NCI-H1417 treated with DMSO at 0.1 percent for 48 hours (cell line): ENCODE measurements around the gene SH3YL1.

Source experiments
- DNase-seq: peaks from one replicate; lab custom pipeline; 2025; lab: John Stamatoyannopoulos, UW

Gene SH3YL1

GRCh38 chr2:282371-283263, 18.8 kb upstream of the SH3YL1 start:
- DNase-seq = no peak

GRCh38 chr2:281381-281780, 17.5 kb upstream of the SH3YL1 start:
- no peak for DNase-seq

GRCh38 chr2:280650-281110, 16.8 kb upstream of the SH3YL1 start:
- no peak for DNase-seq

- no peak for DNase-seq
Observed at GRCh38 chr2:279956-280649, 16.3 kb upstream of the SH3YL1 start.

- no peak for DNase-seq
Observed at GRCh38 chr2:279366-279765, 15.5 kb upstream of the SH3YL1 start.

GRCh38 chr2:278927-279320, 15.1 kb upstream of the SH3YL1 start:
- no peak for DNase-seq

- DNase-seq = no peak
Observed at GRCh38 chr2:278312-278926, 14.6 kb upstream of the SH3YL1 start.

- DNase-seq = no peak
Observed at GRCh38 chr2:275466-275865, 11.6 kb upstream of the SH3YL1 start.

- no peak for DNase-seq
Observed at GRCh38 chr2:274503-274902, 10.7 kb upstream of the SH3YL1 start.

- no peak for DNase-seq
Observed at GRCh38 chr2:273333-273732, 9.5 kb upstream of the SH3YL1 start.

- DNase-seq = no peak
Observed at GRCh38 chr2:271917-272316, 8.1 kb upstream of the SH3YL1 start.

GRCh38 chr2:270861-271260, 7.0 kb upstream of the SH3YL1 start:
- DNase-seq = no peak

- no peak for DNase-seq
Observed at GRCh38 chr2:269356-270030, 5.7 kb upstream of the SH3YL1 start.

GRCh38 chr2:268323-268722, 4.5 kb upstream of the SH3YL1 start:
- no peak for DNase-seq

GRCh38 chr2:264493-265468, 949 bp upstream of the SH3YL1 start, which contains the start of gene ACP1:
Gene ACP1 (plus strand): TSS chr2:264947. CDS start chr2:264965, 18 bp downstream.
- DNase-seq = peak; percentile 92

GRCh38 chr2:263022-263738, 652 bp downstream of the SH3YL1 start:
- no peak for DNase-seq

GRCh38 chr2:262117-262516, 1.7 kb downstream of the SH3YL1 start:
- DNase-seq = no peak

GRCh38 chr2:260507-261161, 3.2 kb downstream of the SH3YL1 start:
- no peak for DNase-seq

GRCh38 chr2:259789-260331, 4.0 kb downstream of the SH3YL1 start:
- no peak for DNase-seq
